K562 treated with DMSO at 1 percent for 4 hours (cell line): ENCODE measurements around the gene GPR132. TPM values are rescaled to one million over a fixed set of nuclear protein-coding genes. Genes with fewer than 3 reads are reported as not detected.

Experiments
- total RNA-seq: library from RNA; unstranded; fragments of 300-600 nt; gene quantifications from 2 replicates; pipeline ENCODE4 v1.2.3, GENCODE V29; 2022; ENCODE audit not compliant: insufficient read depth

The GPR132 gene
- total RNA-seq = 1.8 and 2.3 TPM in 2 replicates

GRCh38 chr14:105065280-105066228, at the start of gene GPR132:
TSS of gene GPR132 (minus strand) at chr14:105065430. CDS start at chr14:105055420, 10,010 bp downstream.

GRCh38 chr14:105020815-105021655, 44.2 kb downstream of the GPR132 start, which contains the start of gene CDCA4:
TSS of gene CDCA4 (minus strand) at chr14:105021083. CDS start at chr14:105011929, 9,154 bp downstream.

Other genes with a start within 250 kb of the GPR132 start
- gene CEP170B, start 200.2 kb downstream of the GPR132 start, total RNA-seq = 6.7 and 6.8 TPM in 2 replicates
- gene PLD4, start 140.6 kb downstream of the GPR132 start, total RNA-seq = 3.9 TPM in 1 of 2 replicates, not detected in the other
- gene AHNAK2, start 87.1 kb downstream of the GPR132 start, total RNA-seq = 0.12 TPM in 1 of 2 replicates, not detected in the other
- gene CLBA1, start 79.6 kb downstream of the GPR132 start, total RNA-seq = 1.5 and 1.7 TPM in 2 replicates
- gene CDCA4, start 44.3 kb downstream of the GPR132 start, total RNA-seq = 29.5 and 31.6 TPM in 2 replicates
- gene JAG2, start 103.3 kb upstream of the GPR132 start, total RNA-seq = 9.5 and 16.0 TPM in 2 replicates
- 20.7 and 45.7 TPM in 2 replicates for gene NUDT14, start 115.9 kb upstream of the GPR132 start, total RNA-seq
- not detected in 2 replicates for gene BTBD6, start 183.1 kb upstream of the GPR132 start, total RNA-seq
- gene BRF1, start 235.6 kb upstream of the GPR132 start, total RNA-seq = 19.5 and 24.6 TPM in 2 replicates
- gene PACS2, start 249.3 kb upstream of the GPR132 start, total RNA-seq = 18.3 and 21.3 TPM in 2 replicates